MCF 10A (cell line): ENCODE results near the gene PALD1. TPM values are rescaled to one million over a fixed set of nuclear protein-coding genes. Genes with fewer than 3 reads are reported as not detected.

Experiments used
- BruUV-seq: library from RNA; stranded (reverse); fragments of 400-500 nt; replicated peaks from 2 replicates; lab custom pipeline; 2021; lab: Mats Ljungman, UMichigan
- CTCF ChIA-PET: fragments of 300-600 bp; sonication (Branson Sonifier 250); formaldehyde crosslinking; extraction: SDS; loops from one replicate; lab custom pipeline; 2021; ENCODE audit warnings: antibody characterized with exemption, inconsistent platforms; lab: Yijun Ruan, JAX
- POLR2A ChIA-PET: fragments of 300-600, 350-650 bp; sonication (Branson Sonifier 250); formaldehyde crosslinking; extraction: SDS; loops from one replicate; lab custom pipeline; 2020; ENCODE audit warnings: antibody characterized with exemption, inconsistent platforms; lab: Yijun Ruan, JAX
- DNase-seq: peaks from one replicate; pipeline ENCODE4 v3.0.0-alpha.2; 2018; ENCODE audit not compliant: unreplicated experiment
- H3K27ac Mint-ChIP-seq: one replicate; pipeline ENCODE4 v1.8.0; 2022; ENCODE audit warnings: mild to moderate bottlenecking, low read depth, mixed read lengths; ENCODE audit not compliant: unreplicated experiment
- H3K27me3 Mint-ChIP-seq: one replicate; pipeline ENCODE4 v1.8.0; 2022; ENCODE audit warnings: mixed read lengths; ENCODE audit not compliant: insufficient read depth, unreplicated experiment
- H3K36me3 Mint-ChIP-seq: one replicate; pipeline ENCODE4 v1.8.0; 2022; ENCODE audit warnings: mild to moderate bottlenecking, moderate library complexity, mixed read lengths; ENCODE audit not compliant: insufficient read depth, unreplicated experiment
- H3K4me1 Mint-ChIP-seq: one replicate; pipeline ENCODE4 v1.8.0; 2022; ENCODE audit warnings: mixed read lengths; ENCODE audit not compliant: insufficient read depth, unreplicated experiment
- H3K4me3 Mint-ChIP-seq: one replicate; pipeline ENCODE4 v1.8.0; 2022; ENCODE audit warnings: mild to moderate bottlenecking, moderate library complexity, mixed read lengths; ENCODE audit not compliant: unreplicated experiment
- H3K9me3 Mint-ChIP-seq: one replicate; pipeline ENCODE4 v1.8.0; 2022; ENCODE audit warnings: mixed read lengths; ENCODE audit not compliant: unreplicated experiment
- intact Hi-C: fragments of 100-400 bp; cut with micrococcal nuclease; formaldehyde crosslinking; loops from 2 replicates; pipeline ENCODE4 v1.14.1; 2022
- total RNA-seq: library from RNA; stranded (reverse); gene quantifications from 2 replicates; pipeline ENCODE4 v1.2.3, GENCODE V29; 2022
- TF ChIP-seq, protein P1 (sequence below): fragments of 200-600 bp; IDR thresholded peaks from one replicate; pipeline ENCODE4 v1.8.0; 2022; ENCODE audit warnings: antibody characterized with exemption, mild to moderate bottlenecking; ENCODE audit not compliant: unreplicated experiment

PALD1 gene
- total RNA-seq, 1 experiment from 2014 or later: 0.12 TPM

DNA sequence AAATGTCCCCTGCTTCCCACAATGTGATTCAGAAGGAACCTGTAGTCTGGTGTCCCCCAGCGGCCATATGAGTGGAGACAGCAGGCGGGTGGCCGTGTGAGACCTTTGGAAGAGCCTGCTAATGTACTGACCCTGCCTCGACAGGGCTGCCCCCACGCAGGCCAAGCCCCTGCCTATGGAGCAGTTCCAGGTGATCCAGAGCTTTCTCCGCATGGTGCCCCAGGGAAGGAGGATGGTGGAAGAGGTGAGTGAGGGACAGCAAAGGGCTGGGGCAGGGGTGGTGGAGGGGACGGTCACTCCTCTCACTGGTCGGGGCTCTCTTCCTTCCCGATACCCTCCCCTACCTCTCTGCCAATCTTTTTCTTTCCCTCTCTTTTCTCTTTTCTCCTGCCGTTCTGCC lies 55.7 kb downstream of the PALD1 start:
- CTCF ChIA-PET: interaction anchor here (1.1 kb wide), 1 partner anchor 73 kb away, joined by 9 read pairs; no protein-coding TSS in a partner anchor

DNA sequence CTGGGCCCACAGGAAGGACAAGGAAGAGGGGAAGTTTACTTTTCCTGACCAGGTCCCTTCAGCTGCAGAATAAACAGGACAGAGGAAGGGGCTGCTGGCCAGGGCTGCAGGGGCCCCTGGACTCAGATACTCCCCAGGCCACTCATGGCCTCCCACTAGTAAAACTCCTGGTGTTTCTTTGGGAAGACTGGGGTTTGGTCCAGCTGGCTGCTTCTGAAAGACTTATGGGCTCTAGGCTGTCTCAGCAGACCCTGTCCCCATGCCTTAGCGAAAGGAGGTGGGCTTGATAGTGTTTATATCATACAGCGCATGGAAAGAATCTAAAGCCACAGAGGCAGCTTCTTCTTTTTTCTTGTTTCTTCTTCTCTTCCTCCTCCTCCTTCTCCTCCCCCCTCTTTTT lies 56.4 kb downstream of the PALD1 start:
- DNase-seq: no peak
- H3K4me1 Mint-ChIP-seq: no peaks in the 10 kb centered on the region
- intact Hi-C loops: no loop called here
- no peak overlapping the region for H3K4me3 Mint-ChIP-seq
- BruUV-seq: no TSS peak
- H3K27ac Mint-ChIP-seq: no peak overlapping the region
- POLR2A ChIA-PET: no interaction called here
- TF ChIP-seq, protein P1, sequence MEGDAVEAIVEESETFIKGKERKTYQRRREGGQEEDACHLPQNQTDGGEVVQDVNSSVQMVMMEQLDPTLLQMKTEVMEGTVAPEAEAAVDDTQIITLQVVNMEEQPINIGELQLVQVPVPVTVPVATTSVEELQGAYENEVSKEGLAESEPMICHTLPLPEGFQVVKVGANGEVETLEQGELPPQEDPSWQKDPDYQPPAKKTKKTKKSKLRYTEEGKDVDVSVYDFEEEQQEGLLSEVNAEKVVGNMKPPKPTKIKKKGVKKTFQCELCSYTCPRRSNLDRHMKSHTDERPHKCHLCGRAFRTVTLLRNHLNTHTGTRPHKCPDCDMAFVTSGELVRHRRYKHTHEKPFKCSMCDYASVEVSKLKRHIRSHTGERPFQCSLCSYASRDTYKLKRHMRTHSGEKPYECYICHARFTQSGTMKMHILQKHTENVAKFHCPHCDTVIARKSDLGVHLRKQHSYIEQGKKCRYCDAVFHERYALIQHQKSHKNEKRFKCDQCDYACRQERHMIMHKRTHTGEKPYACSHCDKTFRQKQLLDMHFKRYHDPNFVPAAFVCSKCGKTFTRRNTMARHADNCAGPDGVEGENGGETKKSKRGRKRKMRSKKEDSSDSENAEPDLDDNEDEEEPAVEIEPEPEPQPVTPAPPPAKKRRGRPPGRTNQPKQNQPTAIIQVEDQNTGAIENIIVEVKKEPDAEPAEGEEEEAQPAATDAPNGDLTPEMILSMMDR: no peak
- no peaks in the 10 kb centered on the region for H3K9me3 Mint-ChIP-seq
- H3K27me3 Mint-ChIP-seq: peaks cover 26% of the 10 kb centered on the region
- CTCF ChIA-PET: no interaction called here
- H3K36me3 Mint-ChIP-seq: no peaks in the 10 kb centered on the region

More for the DNA sequence above, 55.7 kb downstream of the PALD1 start:
- Mint-ChIP-seq H3K27me3 (peaks cover 26% of the 10 kb centered on the region), H3K4me1 (no peaks in the 10 kb centered on the region), H3K9me3 (no peaks in the 10 kb centered on the region), H3K4me3 (no peak overlapping the region), H3K36me3 (no peaks in the 10 kb centered on the region), H3K27ac (no peak overlapping the region)
- no TSS peak for BruUV-seq
- no peak for DNase-seq
- POLR2A ChIA-PET: no interaction called here
- intact Hi-C loops: no loop called here
- TF ChIP-seq, protein P1: no peak

DNA sequence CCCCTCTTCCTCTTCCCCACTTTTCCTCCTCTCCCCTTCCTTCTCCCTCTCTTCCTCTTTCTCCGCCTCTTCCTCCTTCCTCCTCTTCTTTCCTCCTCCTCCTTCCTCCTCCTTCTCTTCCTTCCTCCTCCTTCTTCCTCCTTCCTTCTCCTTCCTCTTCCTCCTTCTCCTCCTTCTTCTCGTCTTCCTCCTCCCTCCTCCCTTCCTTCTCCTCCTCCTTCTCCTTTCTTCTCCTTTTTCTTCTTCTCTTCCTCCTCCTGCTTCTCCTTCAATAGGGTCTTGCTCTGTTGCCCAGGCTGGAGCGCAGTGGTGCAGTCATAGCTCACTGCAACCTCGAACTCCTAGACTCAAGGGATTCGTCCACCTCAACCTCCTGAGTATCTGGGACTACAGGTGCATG lies 56.9 kb downstream of the PALD1 start:
- CTCF ChIA-PET: interaction anchor here (0.7 to 10.3 kb wide), 3 partner anchors 73 to 345 kb away, joined by 3 to 98 read pairs (median 4); no protein-coding TSS in a partner anchor
- no TSS peak for BruUV-seq
- no peak for DNase-seq
- Mint-ChIP-seq H3K27me3 (peaks cover 26% of the 10 kb centered on the region), H3K27ac (no peak overlapping the region), H3K4me3 (no peak overlapping the region), H3K4me1 (no peaks in the 10 kb centered on the region), H3K9me3 (no peaks in the 10 kb centered on the region), H3K36me3 (no peaks in the 10 kb centered on the region)
- POLR2A ChIA-PET: no interaction called here
- TF ChIP-seq, protein P1: no peak
- intact Hi-C loops: no loop called here

DNA sequence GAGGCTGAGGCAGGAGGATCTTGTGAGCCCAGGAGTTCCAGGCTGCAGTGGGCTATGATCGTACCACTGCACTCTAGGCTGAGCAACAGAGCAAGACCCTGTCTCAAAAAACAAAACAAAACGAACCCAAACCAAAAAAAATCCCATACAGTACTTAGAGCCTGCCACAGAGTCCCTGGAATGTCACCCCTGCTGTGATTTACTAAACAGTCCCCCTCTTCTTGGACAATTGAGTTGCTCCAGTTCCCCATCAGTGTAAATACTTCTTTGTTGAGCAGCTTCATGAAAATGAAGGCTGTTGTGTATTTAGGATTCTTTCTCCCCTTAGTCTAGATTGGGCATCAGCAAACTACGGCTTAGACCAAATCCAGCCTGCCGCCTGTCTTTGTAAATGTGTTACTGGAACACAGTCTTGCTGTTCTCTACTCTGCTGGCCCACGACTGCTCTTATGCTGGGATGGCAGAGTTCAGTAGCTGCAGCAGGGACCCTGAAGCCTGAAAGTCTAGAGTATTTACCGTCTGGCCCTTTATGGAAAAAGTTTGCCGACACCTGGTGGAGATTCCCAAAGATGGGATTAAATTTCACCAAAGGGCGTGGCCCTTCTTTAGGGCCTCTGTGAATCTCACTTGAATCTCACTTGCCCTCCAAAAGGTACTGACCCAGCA lies 57.8 kb downstream of the PALD1 start:
- ChIA-PET POLR2A (no interaction called here), CTCF (interaction anchor here (0.6 to 10.3 kb wide), 9 partner anchors 10 to 345 kb away, joined by 3 to 98 read pairs (median 3); no protein-coding TSS in a partner anchor)
- no peaks in the 10 kb centered on the region for H3K4me1 Mint-ChIP-seq
- intact Hi-C loops: no loop called here
- TF ChIP-seq, protein P1: peak; percentile 7
- H3K27me3 Mint-ChIP-seq: peaks cover 26% of the 10 kb centered on the region
- H3K9me3 Mint-ChIP-seq: no peaks in the 10 kb centered on the region
- no peak overlapping the region for H3K27ac Mint-ChIP-seq
- no peak for DNase-seq
- H3K36me3 Mint-ChIP-seq: no peaks in the 10 kb centered on the region
- H3K4me3 Mint-ChIP-seq: no peak overlapping the region
- no TSS peak for BruUV-seq
